GM12878 (cell line): ENCODE measurements around the gene ANXA2R. TPM values are rescaled to one million over a fixed set of nuclear protein-coding genes. Genes with fewer than 3 reads are reported as not detected.
A peak's percentile ranks its signal among the peaks of the same experiment; 100 is the strongest.

ENCODE experiments used
- ASH2L ChIP-seq: fragments of 300-600, 200-600 bp; sonication (generic); IDR thresholded peaks from 2 replicates; pipeline ENCODE4 v1.6.1; 2017; ENCODE audit warnings: low read depth, mild to moderate bottlenecking, borderline replicate concordance
- BHLHE40 ChIP-seq, 2 experiments: fragments of 450-650 bp in 1 of 2; IDR thresholded peaks; 2 replicates each; pipeline ENCODE4 v1.6.1; 2011 to 2017; ENCODE audit warnings: low read depth in 2 of 2, borderline replicate concordance in 1 of 2, improper control_type of control experiment in 1 of 2, low read length in 1 of 2, mild to moderate bottlenecking in 1 of 2
- CBX5 ChIP-seq: sonication (generic); IDR thresholded peaks from 2 replicates; pipeline ENCODE4 v1.6.1; 2016; ENCODE audit warnings: low read depth, moderate library complexity, mild to moderate bottlenecking, inconsistent platforms
- CREM ChIP-seq: IDR thresholded peaks from 2 replicates; pipeline ENCODE4 v1.6.1; 2014; ENCODE audit warnings: antibody characterized with exemption, low read depth
- EED ChIP-seq: sonication (generic); IDR thresholded peaks from 2 replicates; pipeline ENCODE4 v1.6.1; 2016; ENCODE audit warnings: antibody characterized with exemption, low read depth
- ESRRA ChIP-seq: IDR thresholded peaks from 2 replicates; pipeline ENCODE4 v1.6.1; 2012; ENCODE audit warnings: mild to moderate bottlenecking, low read length, improper control_type of control experiment
- FOXM1 ChIP-seq: IDR thresholded peaks from 2 replicates; pipeline ENCODE4 v1.6.1; 2012; ENCODE audit warnings: low read depth, mild to moderate bottlenecking, inconsistent platforms, low read length, moderate library complexity
- IKZF1 ChIP-seq: fragments of 450-650 bp; conservative IDR thresholded peaks from 2 replicates; pipeline ENCODE4 v1.6.1; 2017; ENCODE audit warnings: antibody characterized with exemption, mild to moderate bottlenecking
- IKZF2 ChIP-seq, 2 experiments: fragments of 450-650 bp; IDR thresholded peaks; 2 replicates each; pipeline ENCODE4 v1.6.1; 2017; ENCODE audit warnings: mild to moderate bottlenecking in 2 of 2, moderate library complexity in 2 of 2
- IRF4 ChIP-seq: IDR thresholded peaks from 2 replicates; pipeline ENCODE4 v1.6.1; 2011; ENCODE audit warnings: low read depth, low read length
- IRF5 ChIP-seq: fragments of 450-650 bp; IDR thresholded peaks from 2 replicates; pipeline ENCODE4 v1.6.1; 2017; ENCODE audit warnings: borderline replicate concordance
- LARP7 ChIP-seq: fragments of 450-650 bp; IDR thresholded peaks from 2 replicates; pipeline ENCODE4 v1.6.1; 2017; ENCODE audit warnings: mild to moderate bottlenecking
- MEF2A ChIP-seq: IDR thresholded peaks from 2 replicates; pipeline ENCODE4 v1.6.1; 2011; ENCODE audit warnings: low read depth, mild to moderate bottlenecking, low read length, moderate library complexity; ENCODE audit not compliant: insufficient read depth
- MEF2B ChIP-seq: fragments of 450-650 bp; IDR thresholded peaks from 2 replicates; pipeline ENCODE4 v1.6.1; 2018; ENCODE audit warnings: mild to moderate bottlenecking, moderate library complexity; ENCODE audit not compliant: partially characterized antibody, poor library complexity, severe bottlenecking
- PAX8 ChIP-seq: fragments of 450-650 bp; IDR thresholded peaks from 2 replicates; pipeline ENCODE4 v1.6.1; 2017; ENCODE audit warnings: mild to moderate bottlenecking, moderate library complexity
- PKNOX1 ChIP-seq: fragments of 450-650 bp; IDR thresholded peaks from 2 replicates; pipeline ENCODE4 v1.6.1; 2016; ENCODE audit warnings: mild to moderate bottlenecking
- SIX5 ChIP-seq: IDR thresholded peaks from 2 replicates; pipeline ENCODE4 v1.6.1; 2011; ENCODE audit warnings: mild to moderate bottlenecking, low read depth, low read length, moderate library complexity; ENCODE audit not compliant: severe bottlenecking
- SRF ChIP-seq, 2 experiments: IDR thresholded peaks; 2 replicates each; pipeline ENCODE4 v1.6.1; 2011; ENCODE audit warnings: low read depth in 2 of 2, low read length in 2 of 2, mild to moderate bottlenecking in 1 of 2, moderate library complexity in 1 of 2
- TAF1 ChIP-seq: IDR thresholded peaks from 2 replicates; pipeline ENCODE4 v1.6.1; 2011; ENCODE audit warnings: mild to moderate bottlenecking, low read depth, low read length, borderline replicate concordance
- WRNIP1 ChIP-seq: IDR thresholded peaks from 2 replicates; pipeline ENCODE4 v1.6.1; 2011; ENCODE audit warnings: low read depth, low read length, improper control_type of control experiment, borderline replicate concordance
- ZNF217 ChIP-seq: fragments of 450-650 bp; IDR thresholded peaks from 2 replicates; pipeline ENCODE4 v1.6.1; 2017; ENCODE audit warnings: antibody characterized with exemption, mild to moderate bottlenecking
- ZNF274 ChIP-seq: IDR thresholded peaks from one replicate; pipeline ENCODE4 v1.8.0; 2011; ENCODE audit not compliant: insufficient read length, insufficient read depth
- ZNF687 ChIP-seq: fragments of 450-650 bp; IDR thresholded peaks from 2 replicates; pipeline ENCODE4 v1.6.1; 2017; ENCODE audit warnings: mild to moderate bottlenecking, moderate library complexity
- polyA plus RNA-seq, 11 experiments: library from polyadenylated mRNA; depleted of rRNA in 4 of 11; unstranded in 6 of 11; stranded (reverse) in 5 of 11; fragments of >200 nt; fragmentation: Nextera tagmentation in 4 of 11; fragmentation: Illumina TruSeq in 1 of 11; extraction: Ambion mirVana in 4 of 11; extraction: Trizol in 1 of 11; gene quantifications; 1 replicate in 1 of 11; 2 replicates in 10 of 11; pipeline versions ENCODE4 v1.2.1 to v1.2.3, GENCODE V29; 2011 to 2016; ENCODE audit warnings: inconsistent platforms in 2 of 11, missing spikeins in 2 of 11, low read depth in 1 of 11
- total RNA-seq, 4 experiments: library from RNA; depleted of rRNA in 3 of 4; stranded (reverse); fragments of >200 nt in 3 of 4; fragmentation: Illumina TruSeq in 1 of 4; extraction: Trizol in 1 of 4; gene quantifications; 2 replicates each; pipeline versions ENCODE4 v1.2.1 to v1.2.3, GENCODE V29; 2013 to 2021

ANXA2R gene
- total and polyA plus RNA-seq, 10 of the 15 experiments (the other 5 are each of a cell fraction or from before 2014, with no cell fraction given) = 2.3 to 7.8 (median 4.4) TPM

GRCh38 chr5:43037636-43038495 is 2.3 kb downstream of the ANXA2R start (continued):
- TF ChIP-seq ZNF687 = no peak
- TF ChIP-seq PKNOX1 = no peak
- TF ChIP-seq FOXM1 = 0 out of 2 replicates have a peak, but pooled peaks have one; percentile 44
- TF ChIP-seq EED = 0 out of 2 replicates have a peak, but pooled peaks have one; percentile 41
- TF ChIP-seq IRF4 = 0 out of 2 replicates have a peak, but pooled peaks have one; percentile 10
- TF ChIP-seq PAX8 = no peak
- peak; percentile 93 for TF ChIP-seq MEF2A
- no peak for TF ChIP-seq LARP7
- TF ChIP-seq ASH2L = no peak
- no peak for TF ChIP-seq ESRRA
- TF ChIP-seq ZNF274 = no peak
- no peak for TF ChIP-seq BHLHE40 (IDR thresholded peaks at IDR 0.05; ENCODE audit: borderline replicate concordance in 1 of 2, low read depth in 2 of 2, low read length in 1 of 2)
- TF ChIP-seq MEF2B = peak; percentile 75
- TF ChIP-seq CBX5 = 0 out of 2 replicates have a peak, but pooled peaks have one; percentile 69
- TF ChIP-seq TAF1 = no peak; the same call in 1 of the 2 replicates
- no peak for TF ChIP-seq SIX5
- TF ChIP-seq IRF5 = no peak
- TF ChIP-seq ZNF217 = peak; percentile 46; the same call in 1 of the 2 replicates
- TF ChIP-seq WRNIP1 = no peak
- TF ChIP-seq IKZF1 = peak; percentile 48
- peak; percentile 23 to 33; a peak in 2 of 4 replicates for TF ChIP-seq IKZF2 (IDR thresholded peaks at IDR 0.05)
- TF ChIP-seq SRF (IDR thresholded peaks at IDR 0.05; ENCODE audit: low read depth in 2 of 2, low read length in 2 of 2) = peak; percentile 44 to 91; a peak in 3 of 4 replicates
- peak; percentile 19; the same call in 1 of the 2 replicates for TF ChIP-seq CREM
